K562 (cell line): ENCODE measurements around the gene A1BG. TPM values are rescaled to one million over a fixed set of nuclear protein-coding genes. Genes with fewer than 3 reads are reported as not detected.

Source experiments
- CTBP1 ChIP-seq: fragments of 450-650 bp; IDR thresholded peaks from 2 replicates; pipeline ENCODE4 v1.6.1; 2016; ENCODE audit warnings: borderline replicate concordance
- CXXC5 ChIP-seq: fragments of 250-450 bp; sonication (Bioruptor Pico); IDR thresholded peaks from 2 replicates; pipeline ENCODE4 v1.8.0; 2022; ENCODE audit warnings: inconsistent platforms, mild to moderate bottlenecking, moderate library complexity
- EP300 ChIP-seq: IDR thresholded peaks from 2 replicates; pipeline ENCODE4 v1.6.1; 2012; ENCODE audit warnings: low read length, improper control_type of control experiment
- ESRRA ChIP-seq: fragments of 450-650 bp; IDR thresholded peaks from 2 replicates; pipeline ENCODE4 v1.6.1; 2014; ENCODE audit warnings: low read depth, mild to moderate bottlenecking, moderate library complexity, borderline replicate concordance
- FOSL1 ChIP-seq: fragments of 200-800 bp; sonication (Bioruptor generic); conservative IDR thresholded peaks from 2 replicates; pipeline ENCODE4 v1.6.1; 2016; ENCODE audit warnings: missing genetic modification characterization, missing compliant biosample characterization
- FOXK2 ChIP-seq, 2 experiments: fragments of 450-650 bp; IDR thresholded peaks in 1 of 2; conservative IDR thresholded peaks in 1 of 2; 2 replicates each; pipeline ENCODE4 v1.6.1; 2016; ENCODE audit warnings: low read depth in 2 of 2, mild to moderate bottlenecking in 1 of 2
- GTF2E2 ChIP-seq: fragments of 200-800 bp; sonication (Bioruptor generic); IDR thresholded peaks from 2 replicates; pipeline ENCODE4 v1.6.1; 2016; ENCODE audit warnings: missing genetic modification characterization, missing compliant biosample characterization
- L3MBTL2 ChIP-seq: fragments of 450-650 bp; IDR thresholded peaks from 2 replicates; pipeline ENCODE4 v1.6.1; 2016; ENCODE audit warnings: mild to moderate bottlenecking, moderate library complexity
- MAFF ChIP-seq: IDR thresholded peaks from 2 replicates; pipeline ENCODE4 v1.6.1; 2012; ENCODE audit warnings: low read length, improper control_type of control experiment
- MAFK ChIP-seq: IDR thresholded peaks from 2 replicates; pipeline ENCODE4 v1.6.1; 2011; ENCODE audit warnings: low read length, improper control_type of control experiment
- MXI1 ChIP-seq: IDR thresholded peaks from 2 replicates; pipeline ENCODE4 v1.6.1; 2011; ENCODE audit warnings: low read depth, mild to moderate bottlenecking, improper control_type of control experiment, low read length
- NBN ChIP-seq: fragments of 450-650 bp; IDR thresholded peaks from 2 replicates; pipeline ENCODE4 v1.6.1; 2016; ENCODE audit warnings: low read depth, mild to moderate bottlenecking
- NCOA6 ChIP-seq: fragments of 450-650 bp; IDR thresholded peaks from 2 replicates; pipeline ENCODE4 v1.6.1; 2017; ENCODE audit warnings: mild to moderate bottlenecking
- NCOR1 ChIP-seq: fragments of 450-650 bp; IDR thresholded peaks from 2 replicates; pipeline ENCODE4 v1.6.1; 2016; ENCODE audit warnings: mild to moderate bottlenecking, moderate library complexity
- POLR2B ChIP-seq: fragments of 450-650 bp; IDR thresholded peaks from 2 replicates; pipeline ENCODE4 v1.6.1; 2018; ENCODE audit warnings: low read depth; ENCODE audit not compliant: partially characterized antibody
- PURB ChIP-seq: sonication (generic); formaldehyde crosslinking; IDR thresholded peaks from 2 replicates; pipeline ENCODE4 v1.9.0; 2021; ENCODE audit warnings: low read depth, mild to moderate bottlenecking, missing genetic modification reagents
- RBM14 ChIP-seq: fragments of 200-400 bp; formaldehyde crosslinking; IDR thresholded peaks from 2 replicates; pipeline ENCODE4 v1.6.1; 2018; ENCODE audit warnings: low read depth, mild to moderate bottlenecking, low read length, moderate library complexity, borderline replicate concordance; ENCODE audit not compliant: insufficient read depth
- SMARCB1 ChIP-seq: IDR thresholded peaks from 2 replicates; pipeline ENCODE4 v1.6.1; 2011; ENCODE audit warnings: improper control_type of control experiment, low read depth; ENCODE audit not compliant: insufficient read length
- TAF7 ChIP-seq: fragments of 450-650 bp; IDR thresholded peaks from 2 replicates; pipeline ENCODE4 v1.6.1; 2016; ENCODE audit warnings: missing genetic modification characterization, missing compliant biosample characterization
- TEAD4 ChIP-seq, 2 experiments: sonication (generic) in 1 of 2; formaldehyde crosslinking in 1 of 2; IDR thresholded peaks; 2 replicates each; pipeline versions ENCODE4 v1.6.1 to v1.8.0; 2012 to 2022; ENCODE audit warnings: borderline replicate concordance in 1 of 2, inconsistent platforms in 1 of 2, low read length in 1 of 2, mild to moderate bottlenecking in 1 of 2, missing genetic modification reagents in 1 of 2
- ZNF253 ChIP-seq: fragments of 250-450 bp; sonication (Bioruptor Pico); conservative IDR thresholded peaks from 2 replicates; pipeline ENCODE4 v1.6.1; 2021; ENCODE audit warnings: mild to moderate bottlenecking
- polyA plus RNA-seq, 8 experiments: library from polyadenylated mRNA; depleted of rRNA in 4 of 8; stranded (reverse) in 5 of 8; unstranded in 3 of 8; fragments of >200 nt; fragmentation: Nextera tagmentation in 2 of 8; fragmentation: Illumina TruSeq in 1 of 8; extraction: Ambion mirVana in 2 of 8; extraction: Trizol in 1 of 8; gene quantifications; 2 replicates each; pipeline versions ENCODE4 v1.2.1 to v1.2.3, GENCODE V29; 2011 to 2014; ENCODE audit warnings: inconsistent platforms in 1 of 8, missing spikeins in 1 of 8
- total RNA-seq, 7 experiments: library from RNA; depleted of rRNA in 6 of 7; stranded (reverse); fragments of >200 nt in 6 of 7; fragmentation: Illumina TruSeq in 2 of 7; extraction: Trizol in 2 of 7; gene quantifications; 2 replicates each; pipeline versions ENCODE4 v1.2.1 to v1.2.3, GENCODE V29; 2011 to 2021; ENCODE audit warnings: low replicate concordance in 1 of 7
- TF ChIP-seq, protein P1 (sequence below): fragments of 450-650 bp; IDR thresholded peaks from 2 replicates; pipeline ENCODE4 v1.6.1; 2017; ENCODE audit warnings: mild to moderate bottlenecking, moderate library complexity
- TF ChIP-seq, protein P2 (sequence below): fragments of 250-450 bp; sonication (Bioruptor Pico); IDR thresholded peaks from 2 replicates; pipeline ENCODE4 v1.8.0; 2021; ENCODE audit warnings: mild to moderate bottlenecking, moderate library complexity
- TF ChIP-seq, protein P3 (sequence below), 2 experiments: fragments of 450-650 bp; IDR thresholded peaks; 2 replicates each; pipeline ENCODE4 v1.6.1; 2018; ENCODE audit warnings: mild to moderate bottlenecking in 2 of 2, low read depth in 1 of 2; ENCODE audit not compliant: partially characterized antibody in 2 of 2

Gene A1BG
- total and polyA plus RNA-seq, 9 of the 15 experiments (the other 6 are each of a cell fraction or from before 2014, with no cell fraction given), result 0.10 to 19.8 (median 2.6) TPM

DNA sequence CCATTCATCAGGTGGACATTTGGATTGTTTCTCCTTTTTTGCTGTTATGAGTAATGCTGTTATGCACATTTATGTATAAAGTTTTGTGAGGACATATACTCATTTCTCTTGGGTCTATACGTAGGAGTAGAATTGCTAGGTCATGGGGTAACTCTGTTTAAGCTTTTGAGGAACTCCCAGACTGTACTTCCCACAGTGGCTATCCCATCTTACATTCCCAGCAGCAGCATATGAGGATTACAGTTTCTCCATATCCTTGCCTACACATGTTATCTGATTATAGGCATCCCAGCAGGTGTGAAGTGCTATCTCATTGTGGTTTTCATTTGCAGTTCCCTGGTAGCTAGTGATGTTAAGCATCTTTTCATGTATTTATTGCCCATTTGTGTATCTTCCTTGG lies 20.6 kb downstream of the A1BG start (continued):
- no peak for TF ChIP-seq FOXK2 (conservative IDR thresholded peaks at IDR 0.05 in 1 of 2, IDR thresholded peaks at IDR 0.05 in 1 of 2; ENCODE audit: low read depth in 2 of 2)
- TF ChIP-seq NCOR1, result peak; percentile 29; the same call in 1 of the 2 replicates
- 0 out of 2 replicates have a peak, but pooled peaks have one; percentile 30 for TF ChIP-seq MAFK
- peak; percentile 69; the same call in 1 of the 2 replicates for TF ChIP-seq CTBP1
- no peak for TF ChIP-seq POLR2B
- TF ChIP-seq, protein P1, sequence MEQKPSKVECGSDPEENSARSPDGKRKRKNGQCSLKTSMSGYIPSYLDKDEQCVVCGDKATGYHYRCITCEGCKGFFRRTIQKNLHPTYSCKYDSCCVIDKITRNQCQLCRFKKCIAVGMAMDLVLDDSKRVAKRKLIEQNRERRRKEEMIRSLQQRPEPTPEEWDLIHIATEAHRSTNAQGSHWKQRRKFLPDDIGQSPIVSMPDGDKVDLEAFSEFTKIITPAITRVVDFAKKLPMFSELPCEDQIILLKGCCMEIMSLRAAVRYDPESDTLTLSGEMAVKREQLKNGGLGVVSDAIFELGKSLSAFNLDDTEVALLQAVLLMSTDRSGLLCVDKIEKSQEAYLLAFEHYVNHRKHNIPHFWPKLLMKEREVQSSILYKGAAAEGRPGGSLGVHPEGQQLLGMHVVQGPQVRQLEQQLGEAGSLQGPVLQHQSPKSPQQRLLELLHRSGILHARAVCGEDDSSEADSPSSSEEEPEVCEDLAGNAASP, result no peak
- TF ChIP-seq NBN, result no peak
- TF ChIP-seq, protein P2, sequence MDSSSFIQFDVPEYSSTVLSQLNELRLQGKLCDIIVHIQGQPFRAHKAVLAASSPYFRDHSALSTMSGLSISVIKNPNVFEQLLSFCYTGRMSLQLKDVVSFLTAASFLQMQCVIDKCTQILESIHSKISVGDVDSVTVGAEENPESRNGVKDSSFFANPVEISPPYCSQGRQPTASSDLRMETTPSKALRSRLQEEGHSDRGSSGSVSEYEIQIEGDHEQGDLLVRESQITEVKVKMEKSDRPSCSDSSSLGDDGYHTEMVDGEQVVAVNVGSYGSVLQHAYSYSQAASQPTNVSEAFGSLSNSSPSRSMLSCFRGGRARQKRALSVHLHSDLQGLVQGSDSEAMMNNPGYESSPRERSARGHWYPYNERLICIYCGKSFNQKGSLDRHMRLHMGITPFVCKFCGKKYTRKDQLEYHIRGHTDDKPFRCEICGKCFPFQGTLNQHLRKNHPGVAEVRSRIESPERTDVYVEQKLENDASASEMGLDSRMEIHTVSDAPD, result no peak
- no peak for TF ChIP-seq SMARCB1
- TF ChIP-seq NCOA6, result no peak
- peak; percentile 60; the same call in 1 of the 2 replicates for TF ChIP-seq ESRRA
- no peak for TF ChIP-seq FOSL1 (tag)
- no peak for TF ChIP-seq TAF7
- peak; percentile 37; the same call in 1 of the 2 replicates for TF ChIP-seq L3MBTL2
- peak; percentile 9; the same call in 1 of the 2 replicates for TF ChIP-seq EP300
- no peak for TF ChIP-seq CXXC5 (CRISPR knock-in tag)
- TF ChIP-seq PURB, result no peak
- peak; percentile 50 for TF ChIP-seq MAFF
- TF ChIP-seq TEAD4 (IDR thresholded peaks at IDR 0.05; ENCODE audit: low read length), result peak; percentile 56; the same call in 1 of the 2 replicates
- no peak for TF ChIP-seq TEAD4 (CRISPR knock-in tag; IDR thresholded peaks at IDR 0.05; ENCODE audit: borderline replicate concordance)
- TF ChIP-seq RBM14, result no peak
- TF ChIP-seq MXI1, result no peak
- TF ChIP-seq GTF2E2 (tag), result no peak
- TF ChIP-seq ZNF253, result no peak
- TF ChIP-seq, protein P3, sequence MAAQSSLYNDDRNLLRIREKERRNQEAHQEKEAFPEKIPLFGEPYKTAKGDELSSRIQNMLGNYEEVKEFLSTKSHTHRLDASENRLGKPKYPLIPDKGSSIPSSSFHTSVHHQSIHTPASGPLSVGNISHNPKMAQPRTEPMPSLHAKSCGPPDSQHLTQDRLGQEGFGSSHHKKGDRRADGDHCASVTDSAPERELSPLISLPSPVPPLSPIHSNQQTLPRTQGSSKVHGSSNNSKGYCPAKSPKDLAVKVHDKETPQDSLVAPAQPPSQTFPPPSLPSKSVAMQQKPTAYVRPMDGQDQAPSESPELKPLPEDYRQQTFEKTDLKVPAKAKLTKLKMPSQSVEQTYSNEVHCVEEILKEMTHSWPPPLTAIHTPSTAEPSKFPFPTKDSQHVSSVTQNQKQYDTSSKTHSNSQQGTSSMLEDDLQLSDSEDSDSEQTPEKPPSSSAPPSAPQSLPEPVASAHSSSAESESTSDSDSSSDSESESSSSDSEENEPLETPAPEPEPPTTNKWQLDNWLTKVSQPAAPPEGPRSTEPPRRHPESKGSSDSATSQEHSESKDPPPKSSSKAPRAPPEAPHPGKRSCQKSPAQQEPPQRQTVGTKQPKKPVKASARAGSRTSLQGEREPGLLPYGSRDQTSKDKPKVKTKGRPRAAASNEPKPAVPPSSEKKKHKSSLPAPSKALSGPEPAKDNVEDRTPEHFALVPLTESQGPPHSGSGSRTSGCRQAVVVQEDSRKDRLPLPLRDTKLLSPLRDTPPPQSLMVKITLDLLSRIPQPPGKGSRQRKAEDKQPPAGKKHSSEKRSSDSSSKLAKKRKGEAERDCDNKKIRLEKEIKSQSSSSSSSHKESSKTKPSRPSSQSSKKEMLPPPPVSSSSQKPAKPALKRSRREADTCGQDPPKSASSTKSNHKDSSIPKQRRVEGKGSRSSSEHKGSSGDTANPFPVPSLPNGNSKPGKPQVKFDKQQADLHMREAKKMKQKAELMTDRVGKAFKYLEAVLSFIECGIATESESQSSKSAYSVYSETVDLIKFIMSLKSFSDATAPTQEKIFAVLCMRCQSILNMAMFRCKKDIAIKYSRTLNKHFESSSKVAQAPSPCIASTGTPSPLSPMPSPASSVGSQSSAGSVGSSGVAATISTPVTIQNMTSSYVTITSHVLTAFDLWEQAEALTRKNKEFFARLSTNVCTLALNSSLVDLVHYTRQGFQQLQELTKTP (IDR thresholded peaks at IDR 0.05; ENCODE audit: low read depth in 1 of 2, partially characterized antibody in 2 of 2), result no peak
